Progenitor cell of endocrine pancreas (in vitro differentiated cells): ENCODE data around the gene SENP3. TPM values are rescaled to one million over a fixed set of nuclear protein-coding genes. Genes with fewer than 3 reads are reported as not detected.

ENCODE experiments used
- DNase-seq: peaks from one replicate; pipeline ENCODE4 v3.0.0; 2021; ENCODE audit warnings: low spot score; ENCODE audit not compliant: unreplicated experiment
- H3K27ac Mint-ChIP-seq: 2 replicates; pipeline ENCODE4 v1.8.0; 2021; ENCODE audit warnings: mild to moderate bottlenecking, moderate library complexity, mixed read lengths
- H3K27me3 Mint-ChIP-seq: 2 replicates; pipeline ENCODE4 v1.8.0; 2021; ENCODE audit warnings: mixed read lengths
- H3K36me3 Mint-ChIP-seq: 2 replicates; pipeline ENCODE4 v1.8.0; 2022; ENCODE audit warnings: mixed read lengths; ENCODE audit not compliant: insufficient read depth
- H3K4me1 Mint-ChIP-seq: 2 replicates; pipeline ENCODE4 v1.8.0; 2021; ENCODE audit warnings: low read depth, mixed read lengths
- H3K4me3 Mint-ChIP-seq: 2 replicates; pipeline ENCODE4 v1.8.0; 2021; ENCODE audit warnings: low read depth, mild to moderate bottlenecking, moderate library complexity, mixed read lengths
- H3K9me3 Mint-ChIP-seq: 2 replicates; pipeline ENCODE4 v1.8.0; 2021; ENCODE audit warnings: low read depth, mixed read lengths
- CTCF ChIP-seq: fragments of 200-600 bp; sonication (generic); IDR thresholded peaks from one replicate; pipeline ENCODE4 v1.5.0; 2021; ENCODE audit warnings: antibody characterized with exemption, mild to moderate bottlenecking; ENCODE audit not compliant: unreplicated experiment
- total RNA-seq: library from RNA; stranded (reverse); gene quantifications from 2 replicates; pipeline ENCODE4 v1.2.1, GENCODE V29; 2021

SENP3 gene
- total RNA-seq, 1 donor from 2014 or later: 62.5 TPM

- H3K27ac Mint-ChIP-seq: no peak overlapping the region
- no peak overlapping the region for H3K4me3 Mint-ChIP-seq
- DNase-seq: no peak
- no peaks in the 10 kb centered on the region for H3K27me3 Mint-ChIP-seq
- TF ChIP-seq CTCF: no peak
- H3K36me3 Mint-ChIP-seq: no peaks in the 10 kb centered on the region
- H3K4me1 Mint-ChIP-seq: peaks cover 33% of the 10 kb centered on the region
- no peaks in the 10 kb centered on the region for H3K9me3 Mint-ChIP-seq
These were observed 2.2 kb upstream of the SENP3 start for GRCh38 chr17:7559320-7560171.

GRCh38 chr17:7560172-7561027 is 1.3 kb upstream of the SENP3 start:
- TF ChIP-seq CTCF: peak; percentile 65
- DNase-seq: peak; percentile 73
- H3K27ac Mint-ChIP-seq: peak overlapping the region; percentile 96
- H3K36me3 Mint-ChIP-seq: no peaks in the 10 kb centered on the region
- no peaks in the 10 kb centered on the region for H3K9me3 Mint-ChIP-seq
- peaks cover 29% of the 10 kb centered on the region for H3K4me1 Mint-ChIP-seq
- H3K27me3 Mint-ChIP-seq: no peaks in the 10 kb centered on the region
- H3K4me3 Mint-ChIP-seq: peak overlapping the region; percentile 89

GRCh38 chr17:7561028-7561575 is 617 bp upstream of the SENP3 start:
- Mint-ChIP-seq H3K36me3 (no peaks in the 10 kb centered on the region), H3K4me1 (peaks cover 25% of the 10 kb centered on the region), H3K9me3 (no peaks in the 10 kb centered on the region), H3K4me3 (peak overlapping the region; percentile 89), H3K27me3 (no peaks in the 10 kb centered on the region), H3K27ac (peak overlapping the region; percentile 96)
- TF ChIP-seq CTCF: peak; percentile 69
- DNase-seq: peak; percentile 86

- no peaks in the 10 kb centered on the region for H3K27me3 Mint-ChIP-seq
- no peaks in the 10 kb centered on the region for H3K9me3 Mint-ChIP-seq
- no peak for DNase-seq
- H3K4me3 Mint-ChIP-seq: peak overlapping the region; percentile 89
- no peak for TF ChIP-seq CTCF
- H3K27ac Mint-ChIP-seq: peak overlapping the region; percentile 95
- peaks cover 3% of the 10 kb centered on the region for H3K36me3 Mint-ChIP-seq
- H3K4me1 Mint-ChIP-seq: peaks cover 25% of the 10 kb centered on the region
These were observed 488 bp downstream of the SENP3 start for GRCh38 chr17:7562208-7562605.

- peak overlapping the region; percentile 95 for H3K27ac Mint-ChIP-seq
- DNase-seq: no peak
- TF ChIP-seq CTCF: no peak
- no peaks in the 10 kb centered on the region for H3K27me3 Mint-ChIP-seq
- peak overlapping the region; percentile 89 for H3K4me3 Mint-ChIP-seq
- peaks cover 20% of the 10 kb centered on the region for H3K4me1 Mint-ChIP-seq
- H3K36me3 Mint-ChIP-seq: peaks cover 7% of the 10 kb centered on the region
- no peaks in the 10 kb centered on the region for H3K9me3 Mint-ChIP-seq
These were observed 1.6 kb downstream of the SENP3 start for GRCh38 chr17:7563115-7563869.
